ENCODE measurements around the gene ANKLE1.
A peak's percentile ranks its signal among the peaks of the same experiment; 100 is the strongest.

ANKLE1 gene

DNA sequence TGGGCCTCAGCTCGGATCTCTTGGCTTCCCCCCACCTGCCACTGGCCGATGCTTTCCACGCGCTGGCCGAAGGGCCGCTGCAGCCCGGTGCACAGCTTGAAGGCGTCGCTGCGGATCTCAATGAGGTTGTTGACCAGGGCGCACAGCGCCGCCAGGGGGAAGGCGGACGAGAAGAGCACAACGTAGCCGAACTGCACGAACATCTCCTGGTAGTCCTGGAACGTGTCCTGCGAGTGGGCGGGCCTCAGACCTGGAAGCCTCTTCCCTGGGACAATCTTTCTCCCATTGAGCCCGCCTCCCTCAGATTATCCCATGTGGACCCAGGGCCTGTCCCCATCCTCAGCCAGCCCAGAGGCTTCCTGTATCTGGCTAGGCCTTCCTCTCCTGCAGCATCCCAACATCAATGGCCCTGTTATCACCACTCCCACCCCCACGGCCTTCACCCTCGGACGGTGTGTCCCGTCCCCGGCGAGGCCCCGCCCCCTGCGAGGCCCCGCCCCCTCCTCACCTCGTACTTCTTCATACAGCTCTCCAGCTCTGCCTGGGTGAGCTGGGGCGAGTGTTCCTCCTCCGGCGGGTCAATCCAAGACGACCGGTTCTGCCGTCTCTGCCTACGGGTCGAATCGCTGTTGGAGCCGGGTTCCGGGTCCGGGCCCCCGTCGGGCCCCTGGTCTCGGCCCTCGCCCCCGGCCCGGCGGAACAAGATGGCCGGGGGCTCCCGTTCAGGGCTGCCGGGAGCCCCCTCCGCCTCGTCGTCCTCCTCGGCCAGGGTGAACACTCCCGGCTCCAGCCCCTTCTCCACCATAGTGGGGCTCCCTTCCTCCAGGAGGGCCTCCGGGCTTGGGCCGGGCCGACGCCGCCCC is 46.2 kb downstream of the ANKLE1 start:
- peak; percentile 47 for DNase-seq

DNA sequence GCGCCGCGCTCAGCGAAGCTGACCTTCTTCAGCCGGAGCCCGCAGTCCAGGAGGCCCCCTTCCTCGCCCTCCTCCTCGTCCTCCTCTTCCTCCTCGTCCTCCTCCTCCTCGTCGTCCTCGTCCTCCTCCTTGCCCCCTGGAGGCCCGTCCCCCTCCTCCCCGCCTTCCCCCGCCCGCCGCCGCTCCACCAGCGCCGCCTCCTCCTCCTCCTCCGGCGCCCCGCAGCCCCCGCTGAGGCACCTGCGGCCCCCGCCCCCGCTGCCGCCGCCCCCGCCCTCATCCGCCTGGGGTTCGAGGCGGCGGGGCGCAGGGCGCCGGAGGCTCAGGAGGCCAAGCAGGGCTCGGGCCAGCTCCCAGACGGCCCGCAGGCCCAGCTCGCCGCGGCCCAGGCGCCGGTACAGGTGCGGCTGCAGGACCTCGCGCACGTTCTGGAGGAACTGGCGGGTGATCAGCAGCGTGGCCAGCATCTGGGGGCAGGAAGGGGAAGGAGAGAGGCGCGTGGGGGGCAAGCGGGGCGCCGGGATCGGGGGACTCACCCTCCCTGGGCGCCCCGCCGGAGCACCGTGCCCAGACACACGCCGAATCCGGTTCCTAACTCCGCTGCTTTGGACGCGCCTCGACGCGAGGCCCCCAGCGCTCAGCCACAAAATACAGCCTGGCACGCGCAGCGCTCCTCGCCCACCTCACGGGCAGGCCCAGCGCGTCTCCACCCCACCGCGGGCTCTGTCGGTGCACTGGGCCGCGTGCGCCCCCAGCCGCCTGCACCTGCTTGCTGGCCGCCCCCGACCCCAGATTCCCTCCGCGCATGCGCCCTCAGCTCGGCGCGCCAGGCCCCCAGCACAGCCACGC is 47.0 kb downstream of the ANKLE1 start:
- DNase-seq, result peak; percentile 41

DNA sequence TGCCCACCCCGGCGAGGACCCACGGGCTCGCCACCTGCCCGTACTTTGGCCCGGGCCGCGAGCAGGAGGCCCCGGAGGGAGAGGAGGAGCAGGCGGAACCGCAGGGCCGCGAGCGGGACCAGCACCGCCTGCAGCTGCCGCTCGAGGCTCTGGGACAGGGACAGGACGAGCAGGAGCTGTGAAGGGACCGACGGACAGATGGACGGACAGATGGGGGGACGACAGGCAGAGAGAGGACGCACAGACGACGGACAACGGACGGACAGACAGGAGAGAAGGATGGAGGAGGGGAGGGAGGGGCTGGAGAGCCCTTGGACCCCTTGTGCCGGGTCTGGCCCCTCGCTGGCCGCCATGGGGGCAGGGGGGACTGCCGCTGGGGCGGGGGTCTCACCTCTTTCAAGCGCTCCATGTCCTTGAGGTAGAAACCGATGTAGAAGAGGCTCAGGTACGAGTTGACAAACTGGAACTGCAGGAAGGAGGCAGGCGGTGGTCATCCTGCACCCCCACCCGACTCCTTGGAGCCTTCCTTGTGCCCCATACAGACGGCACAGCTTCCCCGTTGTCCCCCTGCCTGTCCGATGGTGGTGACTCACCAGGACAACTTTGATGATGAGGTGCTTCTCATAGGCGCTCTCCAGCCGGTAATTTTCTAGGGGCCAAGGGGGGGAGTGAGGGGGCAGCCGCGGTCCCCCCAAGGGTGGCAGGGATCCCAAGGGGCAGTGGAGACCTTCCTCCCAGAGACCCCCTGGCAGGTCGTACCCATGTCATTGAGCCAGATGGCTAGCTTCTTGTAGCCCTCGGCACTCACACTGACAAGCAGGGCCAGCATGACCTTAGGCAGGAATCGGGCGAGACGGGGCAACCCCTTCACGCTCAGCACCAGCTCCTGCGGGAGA is 47.9 kb downstream of the ANKLE1 start:
- no peak for DNase-seq

GRCh38 chr19:17330262-17331044 is 48.8 kb downstream of the ANKLE1 start:
- no peak for DNase-seq

- DNase-seq, result no peak
These were observed 49.4 kb downstream of the ANKLE1 start for GRCh38 chr19:17331045-17331558.

DNA sequence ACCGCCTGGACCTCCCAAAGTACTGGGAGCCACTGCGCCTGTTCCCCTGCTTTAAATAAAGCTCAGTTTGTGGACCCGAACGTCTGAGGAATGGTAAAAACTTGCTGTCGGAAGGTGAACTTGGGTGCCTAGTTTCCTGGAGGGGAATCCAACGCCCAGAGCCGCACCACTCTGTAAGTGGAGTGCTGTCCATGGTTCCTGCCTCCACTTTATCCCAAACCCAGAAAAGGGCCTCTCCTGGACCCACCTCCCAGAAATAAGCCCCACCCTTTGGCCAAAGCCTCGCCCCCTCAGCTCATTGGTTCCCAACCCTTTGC is 50.6 kb downstream of the ANKLE1 start:
- DNase-seq, result no peak

DNA sequence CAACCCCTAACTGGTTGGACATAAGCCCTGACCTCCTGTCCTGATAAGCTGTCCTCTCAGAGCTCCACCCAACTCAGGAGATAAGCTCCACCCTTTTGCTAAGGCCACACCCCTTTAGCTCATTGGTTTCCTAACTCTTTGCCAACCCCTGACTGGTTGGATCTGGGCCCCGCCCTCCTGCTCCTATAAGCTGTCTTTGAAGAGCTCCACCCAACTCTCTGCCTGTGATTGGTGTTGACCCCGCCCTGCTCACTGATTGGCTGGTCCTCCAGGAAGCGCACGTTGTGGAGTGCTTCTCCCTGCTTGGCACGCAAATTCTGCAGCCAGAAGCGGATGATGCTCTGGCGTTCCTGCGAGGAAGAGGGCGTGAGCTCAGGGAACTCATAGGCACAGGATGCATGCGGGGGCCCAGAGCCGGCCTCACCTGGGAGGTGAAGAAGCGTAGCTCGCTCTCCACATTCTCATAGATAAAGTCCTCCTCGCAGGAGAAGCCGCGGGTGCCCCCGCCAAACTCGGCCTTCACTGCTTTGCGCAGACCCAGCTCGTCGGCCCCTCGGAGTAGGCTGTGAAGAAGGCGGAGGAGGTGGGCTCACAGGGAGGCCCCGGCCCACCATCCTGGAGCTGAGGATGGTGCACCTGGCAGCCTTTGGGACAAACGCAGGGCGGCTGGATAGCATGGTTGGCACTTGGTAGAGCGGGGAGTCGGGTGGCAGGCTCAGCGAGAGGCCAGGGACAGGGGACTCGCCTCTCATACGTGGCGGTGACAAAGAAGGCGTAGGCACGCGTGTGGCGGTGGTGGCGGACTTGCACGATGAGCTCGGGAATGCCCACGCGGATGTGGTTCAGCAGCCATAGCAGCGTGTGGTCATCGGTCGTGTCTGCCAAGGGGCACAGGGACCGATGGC is 51.2 kb downstream of the ANKLE1 start:
- DNase-seq, result peak; percentile 35

- DNase-seq, result peak; percentile 81
These were observed 52.1 kb downstream of the ANKLE1 start for GRCh38 chr19:17333611-17334413.

DNA sequence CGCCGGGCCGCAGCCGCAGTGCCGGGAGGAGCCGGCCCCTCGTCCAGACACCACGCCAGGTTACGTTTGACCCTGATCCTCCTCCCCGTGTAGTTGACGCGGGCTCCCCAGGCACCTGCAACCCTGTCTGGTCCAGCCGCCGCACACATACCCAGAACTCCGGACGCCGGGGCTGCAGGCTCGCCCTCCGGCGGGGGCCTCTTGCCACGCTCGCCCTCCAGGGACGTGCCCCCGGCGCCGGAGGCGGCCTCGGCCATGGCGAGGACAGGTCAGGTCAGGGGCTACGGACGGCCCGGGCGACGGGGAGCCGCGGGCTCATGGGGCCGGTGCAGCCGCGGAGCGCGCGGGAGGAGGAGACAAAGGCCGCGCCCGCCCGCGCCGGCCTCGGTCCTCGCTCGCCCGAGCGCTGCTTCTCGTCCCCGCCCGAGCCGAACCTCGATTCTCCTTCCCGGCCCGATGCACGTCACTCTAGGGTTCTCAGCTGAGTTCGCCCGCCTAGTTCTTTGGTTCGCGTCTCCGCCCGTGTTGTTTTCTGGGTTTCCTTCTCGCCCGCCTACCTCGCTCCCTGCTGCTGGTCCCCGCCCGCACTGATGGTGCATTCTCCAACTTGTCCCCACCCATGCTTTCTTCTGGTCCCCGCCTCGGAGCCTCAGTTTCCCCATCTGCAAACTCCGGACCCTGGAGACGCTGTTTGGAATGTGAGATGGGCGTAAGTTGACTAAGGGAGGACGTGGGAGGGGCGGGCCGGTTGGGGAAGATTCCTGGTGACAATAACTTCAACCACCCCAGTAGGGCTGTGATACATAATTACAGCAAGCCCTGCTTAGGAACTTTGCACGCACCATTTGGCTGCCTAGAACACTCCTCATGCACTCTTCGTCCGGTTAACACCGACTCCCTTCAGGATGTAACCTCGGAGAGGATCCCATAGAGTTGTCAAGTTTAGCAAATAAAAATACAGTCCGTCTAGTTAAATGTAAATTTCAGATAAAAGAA is 53.0 kb downstream of the ANKLE1 start, which contains the start of gene ANO8:
TSS of gene ANO8 (minus strand) at position 442 of the 996 bp plus-strand sequence. CDS start at position 257, 185 bp downstream.
- DNase-seq, result peak; percentile 97

DNA sequence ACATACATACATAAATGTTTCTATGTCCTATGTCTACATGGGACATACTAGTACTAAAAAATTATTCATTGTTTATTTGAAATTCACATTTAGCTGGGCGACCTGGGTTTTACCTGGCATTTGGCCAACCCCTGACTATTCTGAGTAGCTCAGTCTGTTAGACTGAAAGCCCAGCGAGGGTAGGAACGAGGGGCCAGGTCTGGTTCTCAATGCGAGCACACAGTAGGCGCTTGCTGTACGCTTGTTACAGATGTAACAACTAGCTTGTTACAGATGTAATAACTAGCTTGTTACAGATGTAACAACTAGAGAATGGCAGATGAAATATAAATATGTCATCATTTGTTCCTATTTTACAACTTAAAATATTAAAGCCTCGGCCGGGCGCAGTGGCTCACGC is 53.9 kb downstream of the ANKLE1 start:
- DNase-seq, result no peak
